ENCODE data around the gene LCLAT1. TPM values are rescaled to one million over a fixed set of nuclear protein-coding genes. Genes with fewer than 3 reads are reported as not detected.
A peak's percentile ranks its signal among the peaks of the same experiment; 100 is the strongest.

The LCLAT1 gene
- total and polyA plus RNA-seq, 2 of the 4 experiments (the other 2 are of a cell fraction): 7.5 to 11.5 TPM

GRCh38 chr2:30421604-30422443, 25.2 kb upstream of the LCLAT1 start:
- H3K18ac ChIP-seq (ENCODE audit: low read depth, low read length): peak overlapping the region; percentile 93
- dilution Hi-C loops (cut with HindIII; ENCODE audit: low sequenced_read_pairs, unreplicated experiment) (no loop called here), intact Hi-C loops (cut with micrococcal nuclease) (loop anchor here (2.0 kb wide), 1 partner anchor 129 kb away; no protein-coding TSS in a partner anchor), in situ Hi-C loops (cut with MboI; ENCODE audit: low sequenced_read_pairs) (no loop called here)
- peak overlapping the region; percentile 83 for H3K4me2 ChIP-seq (ENCODE audit: low read depth, low read length)
- ChIA-PET POLR2A (ENCODE audit: unreplicated experiment) (interaction anchor here (0.5 to 0.8 kb wide), 4 partner anchors 13 to 162 kb away, joined by 3 to 4 read pairs (median 4); no protein-coding TSS in a partner anchor), CTCF (interaction anchor here (1.1 to 1.4 kb wide), 3 partner anchors 10 to 257 kb away, joined by 3 to 4 read pairs (median 3); no protein-coding TSS in a partner anchor)
- H3K4ac ChIP-seq (ENCODE audit: low read depth, low read length): peak overlapping the region; percentile 94
- peak overlapping the region; percentile 93 for H3K27ac ChIP-seq (ENCODE audit: insufficient read depth, low read length)
- no peaks in the 10 kb centered on the region; a peak in 1 of 4 replicates for H3K79me1 ChIP-seq (ENCODE audit: low read depth in 1 of 2, low read length in 2 of 2)
- H2BK15ac ChIP-seq (ENCODE audit: low read depth, low read length): peak overlapping the region; percentile 90; the same call in 2 of the 3 replicates
- H2AFZ ChIP-seq (replicated peaks; ENCODE audit: low read length, poor library complexity): peak overlapping the region; percentile 87
- peak overlapping the region; percentile 97 for H2BK20ac ChIP-seq (ENCODE audit: low read depth, low read length)
- H3K4me3 ChIP-seq (ENCODE audit: insufficient read depth, low read depth, low read length): no peak overlapping the region
- H3K14ac ChIP-seq (replicated peaks; ENCODE audit: low read depth, low read length): peak overlapping the region; percentile 93
- peak overlapping the region; percentile 97 for H4K91ac ChIP-seq (ENCODE audit: insufficient read depth, low read depth, low read length)
- H4K5ac ChIP-seq (ENCODE audit: low read depth, low read length): peak overlapping the region; percentile 86
- H3K36me3 ChIP-seq (ENCODE audit: control insufficient read depth, insufficient read depth, low read length): no peaks in the 10 kb centered on the region
- peak overlapping the region; percentile 75 for H2AK9ac ChIP-seq (replicated peaks; ENCODE audit: low read depth, low read length, poor library complexity)
- peak overlapping the region; percentile 82 for H2BK5ac ChIP-seq (ENCODE audit: low read depth, low read length, poor library complexity, severe bottlenecking)
- H3K9me3 ChIP-seq (ENCODE audit: control insufficient read depth, insufficient read depth, low read length): no peaks in the 10 kb centered on the region
- H4K20me1 ChIP-seq (ENCODE audit: insufficient read depth, low read length): no peaks in the 10 kb centered on the region
- TF ChIP-seq RAD21 (IDR thresholded peaks at IDR 0.05; ENCODE audit: low read length) (no peak), CEBPB (IDR thresholded peaks at IDR 0.05; ENCODE audit: low read depth, low read length) (peak; percentile 75), ELK1 (IDR thresholded peaks at IDR 0.05; ENCODE audit: borderline replicate concordance, low read depth, low read length) (no peak), CTCF (conservative IDR thresholded peaks at IDR 0.05; ENCODE audit: low read depth, low read length) (no peak), RCOR1 (IDR thresholded peaks at IDR 0.05; ENCODE audit: insufficient replicate concordance, low read length) (no peak), SMC3 (IDR thresholded peaks at IDR 0.05; ENCODE audit: low read depth, low read length) (0 out of 2 replicates have a peak, but pooled peaks have one; percentile 1), MAFK (IDR thresholded peaks at IDR 0.05; ENCODE audit: low read depth, low read length) (no peak), RFX5 (IDR thresholded peaks at IDR 0.05; ENCODE audit: low read depth, low read length) (no peak), MXI1 (IDR thresholded peaks at IDR 0.05; ENCODE audit: borderline replicate concordance, low read depth, low read length) (no peak), FOS (IDR thresholded peaks at IDR 0.05; ENCODE audit: low read depth, low read length) (no peak)
- H3K27me3 ChIP-seq (ENCODE audit: control insufficient read depth, insufficient read depth, low read length): no peaks in the 10 kb centered on the region
- H2AK5ac ChIP-seq (ENCODE audit: low read depth, low read length): peak overlapping the region; percentile 80
- peak overlapping the region; percentile 98 for H2BK120ac ChIP-seq (ENCODE audit: low read depth, low read length)
- H3K56ac ChIP-seq (ENCODE audit: extremely low read depth, insufficient read depth, low read length): peak overlapping the region; percentile 99
- peak overlapping the region; percentile 64 to 97 for H4K8ac ChIP-seq (ENCODE audit: low read depth in 2 of 2, low read length in 2 of 2)
- peak; percentile 84 for DNase-seq
- peaks cover 23% of the 10 kb centered on the region for H3K4me1 ChIP-seq (ENCODE audit: control insufficient read depth, insufficient read depth, low read length)
- WGBS, 2 experiments (ENCODE audit: extremely low coverage in 2 of 2, insufficient read length in 1 of 2): 0% methylated on average over 1 of the region's 11 CpGs; no CpG with 5 or more reads in 1 of the 2 experiments
- no TSS peak for BruUV-seq (replicated peaks)
- H3K9ac ChIP-seq (ENCODE audit: low read depth, low read length): peak overlapping the region; percentile 66
- peak; percentile 71 for ATAC-seq (ENCODE audit: low read depth)
- H3K23ac ChIP-seq (ENCODE audit: low read depth, low read length): peak overlapping the region; percentile 93
- H3K9me1 ChIP-seq (ENCODE audit: insufficient read depth, low read length): peaks cover 8% of the 10 kb centered on the region
